GM12892 (cell line): Measurements from ENCODE around the gene SHANK3.

Experiments
- POLR2A ChIP-seq: IDR thresholded peaks from 2 replicates; pipeline ENCODE4 v1.6.1; 2011; ENCODE audit warnings: low read depth, low read length, control low read depth
- TAF1 ChIP-seq: IDR thresholded peaks from 2 replicates; pipeline ENCODE4 v1.6.1; 2011; ENCODE audit warnings: low read depth, mild to moderate bottlenecking, control low read depth, low read length, borderline replicate concordance

DNA sequence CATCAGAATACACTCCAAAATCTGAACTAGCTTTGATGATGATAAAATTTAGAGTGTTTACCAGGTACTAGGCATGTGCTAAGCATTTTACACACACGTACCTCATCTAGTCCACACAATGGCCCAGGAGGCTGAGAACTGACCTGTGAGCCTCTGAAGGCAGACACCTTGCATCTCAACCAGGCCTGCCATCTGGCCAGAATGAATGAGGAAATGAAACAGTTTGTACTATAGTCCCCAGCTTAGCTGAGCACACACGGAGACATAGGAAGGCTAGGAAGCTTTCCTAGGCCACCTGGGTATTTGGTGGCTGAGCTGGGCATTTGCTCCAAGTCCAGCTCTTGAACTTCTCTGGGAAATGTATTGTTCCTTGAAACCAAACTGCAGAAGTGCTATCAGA, 6.9 kb upstream of the SHANK3 start:
- TF ChIP-seq POLR2A: no peak
- no peak for TF ChIP-seq TAF1
